Naive thymus-derived CD4-positive, alpha-beta T cell (primary cell): ENCODE measurements around the gene IQGAP2. TPM values are rescaled to one million over a fixed set of nuclear protein-coding genes. Genes with fewer than 3 reads are reported as not detected.

Source experiments
- ATAC-seq: fragments of 150-1000 bp; cut with Tn5 transposase; 2 replicates; pipeline ENCODE4 v1.10.0; 2021; ENCODE audit warnings: mild to moderate bottlenecking, moderate library complexity
- CTCF ChIA-PET: fragments of 350-600 bp; sonication (Branson Sonifier 250); formaldehyde crosslinking; loops from one replicate; lab custom pipeline; 2021; ENCODE audit warnings: antibody characterized with exemption; lab: Charles Lee
- POLR2A ChIA-PET: fragments of 350-600 bp; sonication (Branson Sonifier 250); formaldehyde crosslinking; loops from one replicate; lab custom pipeline; 2021; ENCODE audit warnings: antibody characterized with exemption, inconsistent platforms; lab: Charles Lee
- DNase-seq, 9 donors: peaks; one replicate each; pipeline versions ENCODE4 v3.0.0 to v3.0.0-alpha.2; 2020 to 2022; ENCODE audit warnings: mixed read lengths in 1 of 9
- H3K27ac ChIP-seq: one replicate; pipeline ENCODE4 v1.7.0; 2013; ENCODE audit warnings: mild to moderate bottlenecking, low read depth, low read length, moderate library complexity
- H3K27me3 ChIP-seq, 2 donors: one replicate each; pipeline ENCODE4 v1.7.0; 2013; ENCODE audit warnings: low read length in 2 of 2, mild to moderate bottlenecking in 2 of 2, moderate library complexity in 2 of 2; ENCODE audit not compliant: control insufficient read depth in 2 of 2, insufficient read depth in 2 of 2
- H3K36me3 ChIP-seq, 3 experiments: 1 replicate in 2 of 3; 2 replicates in 1 of 3; pipeline ENCODE4 v1.7.0; 2013; ENCODE audit warnings: low read length in 3 of 3, mild to moderate bottlenecking in 3 of 3, moderate library complexity in 1 of 3; ENCODE audit not compliant: insufficient read depth in 3 of 3, control insufficient read depth in 2 of 3
- H3K4me1 ChIP-seq, 2 donors: one replicate each; pipeline ENCODE4 v1.7.0; 2013; ENCODE audit warnings: low read length in 2 of 2, mild to moderate bottlenecking in 2 of 2, moderate library complexity in 1 of 2; ENCODE audit not compliant: control insufficient read depth in 2 of 2, insufficient read depth in 2 of 2
- H3K4me3 ChIP-seq: 2 replicates; pipeline ENCODE4 v1.7.0; 2013; ENCODE audit warnings: mild to moderate bottlenecking, low read length
- H3K9me3 ChIP-seq, 3 experiments: 1 replicate in 2 of 3; 2 replicates in 1 of 3; pipeline ENCODE4 v1.7.0; 2013; ENCODE audit warnings: low read length in 3 of 3; ENCODE audit not compliant: control insufficient read depth in 2 of 3
- H3K27ac Mint-ChIP-seq, 9 donors: one replicate each; pipeline ENCODE4 v1.8.0; 2020 to 2022; ENCODE audit warnings: mixed read lengths in 9 of 9, mild to moderate bottlenecking in 8 of 9, moderate library complexity in 5 of 9, inconsistent platforms in 2 of 9
- H3K27me3 Mint-ChIP-seq, 5 donors: one replicate each; pipeline ENCODE4 v1.8.0; 2021 to 2022; ENCODE audit warnings: mixed read lengths in 5 of 5, mild to moderate bottlenecking in 1 of 5
- H3K36me3 Mint-ChIP-seq, 5 donors: one replicate each; pipeline ENCODE4 v1.8.0; 2020 to 2022; ENCODE audit warnings: mixed read lengths in 5 of 5, mild to moderate bottlenecking in 3 of 5, inconsistent platforms in 1 of 5
- H3K4me1 Mint-ChIP-seq, 7 donors: one replicate each; pipeline ENCODE4 v1.8.0; 2020 to 2022; ENCODE audit warnings: mixed read lengths in 7 of 7, mild to moderate bottlenecking in 3 of 7, inconsistent platforms in 1 of 7
- H3K4me3 Mint-ChIP-seq, 10 donors: one replicate each; pipeline ENCODE4 v1.8.0; 2020 to 2022; ENCODE audit warnings: mild to moderate bottlenecking in 10 of 10, mixed read lengths in 10 of 10, moderate library complexity in 6 of 10, inconsistent platforms in 2 of 10
- H3K9me3 Mint-ChIP-seq, 11 donors: one replicate each; pipeline ENCODE4 v1.8.0; 2020 to 2022; ENCODE audit warnings: mixed read lengths in 11 of 11, mild to moderate bottlenecking in 4 of 11, inconsistent platforms in 1 of 11, moderate library complexity in 1 of 11
- intact Hi-C, 2 donors: fragments of 100-400 bp; cut with micrococcal nuclease; formaldehyde crosslinking; loops; one replicate each; pipeline ENCODE4 v1.15.1; 2023
- polyA plus RNA-seq, 2 donors: library from polyadenylated mRNA; unstranded; fragments of 300-500 nt; fragmentation: Illumina TruSeq; gene quantifications; one replicate each; pipeline ENCODE4 v1.2.3, GENCODE V29; 2021
- total RNA-seq, 6 experiments: library from RNA in 5 of 6; stranded (reverse) in 5 of 6; gene quantifications; 1 replicate in 5 of 6; 2 replicates in 1 of 6; pipeline ENCODE4 v1.2.3 and lab custom pipeline; 2021 to 2026

IQGAP2 gene
- total and polyA plus RNA-seq, 7 experiments from 2014 or later: 19.0 to 114 (median 86.3) TPM

GRCh38 chr5:76483881-76484280 lies 80.8 kb downstream of the IQGAP2 start:
- no peaks in the 10 kb centered on the region for H3K36me3 ChIP-seq
- peaks cover 12 to 18% of the 10 kb centered on the region in 2 donors for H3K4me1 ChIP-seq
- H3K27ac Mint-ChIP-seq: peak overlapping the region in 3 of 9 donors; percentile 17 to 71 (median 25)
- H3K27me3 Mint-ChIP-seq: no peaks in the 10 kb centered on the region
- no peak overlapping the region for H3K4me3 ChIP-seq
- peaks cover 3 to 14% (median 7%) of the 10 kb centered on the region in 5 donors for H3K36me3 Mint-ChIP-seq
- CTCF ChIA-PET: no interaction called here
- H3K27ac ChIP-seq: no peak overlapping the region
- H3K27me3 ChIP-seq: no peaks in the 10 kb centered on the region
- POLR2A ChIA-PET: interaction anchor here (1.4 kb wide), 1 partner anchor 12 kb away, joined by 4 read pairs; no protein-coding TSS in a partner anchor
- DNase-seq (no peak), ATAC-seq (no peak)
- H3K9me3 ChIP-seq: no peaks in the 10 kb centered on the region
- H3K4me3 Mint-ChIP-seq: no peak overlapping the region
- H3K4me1 Mint-ChIP-seq: peaks cover 20 to 73% (median 58%) of the 10 kb centered on the region in 7 donors
- no peaks in the 10 kb centered on the region for H3K9me3 Mint-ChIP-seq
- intact Hi-C loops: no loop called here

- DNase-seq: no peak
- Mint-ChIP-seq H3K27ac (no peak overlapping the region), H3K4me1 (peaks cover 17 to 73% (median 53%) of the 10 kb centered on the region in 7 donors), H3K9me3 (no peaks in the 10 kb centered on the region), H3K27me3 (no peaks in the 10 kb centered on the region), H3K4me3 (no peak overlapping the region), H3K36me3 (peaks cover 5 to 22% (median 13%) of the 10 kb centered on the region in 5 donors)
- H3K27me3 ChIP-seq: no peaks in the 10 kb centered on the region
- no peak overlapping the region for H3K27ac ChIP-seq
- ChIA-PET POLR2A (interaction anchor here (1.0 kb wide), 1 partner anchor 90 kb away, joined by 3 read pairs; no protein-coding TSS in a partner anchor), CTCF (no interaction called here)
- H3K36me3 ChIP-seq: no peaks in the 10 kb centered on the region
- no peaks in the 10 kb centered on the region for H3K9me3 ChIP-seq
- intact Hi-C loops: no loop called here
- ATAC-seq: no peak
- H3K4me1 ChIP-seq: peaks cover 2 to 12% of the 10 kb centered on the region in 2 donors
- H3K4me3 ChIP-seq: no peak overlapping the region
These were observed 82.4 kb downstream of the IQGAP2 start for GRCh38 chr5:76485511-76485910.

GRCh38 chr5:76487386-76487785 lies 84.3 kb downstream of the IQGAP2 start:
- peaks cover 0 to 2% (median 0%) of the 10 kb centered on the region in 11 donors for H3K9me3 Mint-ChIP-seq
- no peaks in the 10 kb centered on the region for H3K27me3 Mint-ChIP-seq
- Histone ChIP-seq H3K4me3 (no peak overlapping the region), H3K36me3 (no peaks in the 10 kb centered on the region), H3K27ac (no peak overlapping the region), H3K4me1 (peaks cover 0 to 12% of the 10 kb centered on the region in 2 donors), H3K9me3 (no peaks in the 10 kb centered on the region), H3K27me3 (no peaks in the 10 kb centered on the region)
- CTCF ChIA-PET: no interaction called here
- POLR2A ChIA-PET: no interaction called here
- H3K27ac Mint-ChIP-seq: no peak overlapping the region
- peaks cover 8 to 31% (median 10%) of the 10 kb centered on the region in 5 donors for H3K36me3 Mint-ChIP-seq
- ATAC-seq: no peak
- intact Hi-C loops: no loop called here
- no peak for DNase-seq
- peaks cover 24 to 73% (median 63%) of the 10 kb centered on the region in 7 donors for H3K4me1 Mint-ChIP-seq
- H3K4me3 Mint-ChIP-seq: no peak overlapping the region

GRCh38 chr5:76487821-76488220 lies 84.7 kb downstream of the IQGAP2 start:
- H3K9me3 ChIP-seq: no peaks in the 10 kb centered on the region
- no peaks in the 10 kb centered on the region for H3K27me3 Mint-ChIP-seq
- H3K9me3 Mint-ChIP-seq: peaks cover 0 to 2% (median 0%) of the 10 kb centered on the region in 11 donors
- no peak for ATAC-seq
- H3K27me3 ChIP-seq: no peaks in the 10 kb centered on the region
- intact Hi-C loops: no loop called here
- no peak overlapping the region for H3K4me3 Mint-ChIP-seq
- peaks cover 8 to 35% (median 10%) of the 10 kb centered on the region in 5 donors for H3K36me3 Mint-ChIP-seq
- no peak overlapping the region for H3K27ac ChIP-seq
- no peak overlapping the region for H3K27ac Mint-ChIP-seq
- peaks cover 24 to 73% (median 60%) of the 10 kb centered on the region in 7 donors for H3K4me1 Mint-ChIP-seq
- no peak for DNase-seq
- H3K36me3 ChIP-seq: no peaks in the 10 kb centered on the region
- no peak overlapping the region for H3K4me3 ChIP-seq
- peaks cover 0 to 12% of the 10 kb centered on the region in 2 donors for H3K4me1 ChIP-seq
- ChIA-PET POLR2A (no interaction called here), CTCF (no interaction called here)

GRCh38 chr5:76488969-76489368 lies 85.9 kb downstream of the IQGAP2 start:
- peaks cover 8 to 34% (median 10%) of the 10 kb centered on the region in 5 donors for H3K36me3 Mint-ChIP-seq
- DNase-seq: no peak
- H3K27ac Mint-ChIP-seq: peak overlapping the region in 1 of 9 donors; percentile 76
- peaks cover 24 to 73% (median 57%) of the 10 kb centered on the region in 7 donors for H3K4me1 Mint-ChIP-seq
- Histone ChIP-seq H3K27ac (no peak overlapping the region), H3K4me1 (peaks cover 0 to 11% of the 10 kb centered on the region in 2 donors), H3K4me3 (no peak overlapping the region), H3K27me3 (no peaks in the 10 kb centered on the region), H3K9me3 (no peaks in the 10 kb centered on the region), H3K36me3 (no peaks in the 10 kb centered on the region)
- intact Hi-C loops: no loop called here
- H3K4me3 Mint-ChIP-seq: no peak overlapping the region
- ChIA-PET POLR2A (no interaction called here), CTCF (no interaction called here)
- ATAC-seq: no peak
- no peaks in the 10 kb centered on the region for H3K27me3 Mint-ChIP-seq
- H3K9me3 Mint-ChIP-seq: peaks cover 0 to 3% (median 0%) of the 10 kb centered on the region in 11 donors

GRCh38 chr5:76489877-76490688 lies 87.0 kb downstream of the IQGAP2 start:
- no peak for DNase-seq
- no peaks in the 10 kb centered on the region for H3K27me3 Mint-ChIP-seq
- H3K9me3 Mint-ChIP-seq: peaks cover 0 to 3% (median 0%) of the 10 kb centered on the region in 11 donors
- peak overlapping the region in 2 of 9 donors; percentile 38 to 68 for H3K27ac Mint-ChIP-seq
- CTCF ChIA-PET: interaction anchor here (1.0 kb wide), 1 partner anchor 94 kb away, joined by 3 read pairs; no protein-coding TSS in a partner anchor
- H3K27me3 ChIP-seq: no peaks in the 10 kb centered on the region
- no peak overlapping the region for H3K4me3 Mint-ChIP-seq
- POLR2A ChIA-PET: no interaction called here
- H3K36me3 ChIP-seq: no peaks in the 10 kb centered on the region
- H3K4me3 ChIP-seq: no peak overlapping the region
- peaks cover 0 to under 1% of the 10 kb centered on the region in 2 donors for H3K4me1 ChIP-seq
- no peaks in the 10 kb centered on the region for H3K9me3 ChIP-seq
- ATAC-seq: no peak
- peaks cover 8 to 42% (median 12%) of the 10 kb centered on the region in 5 donors for H3K36me3 Mint-ChIP-seq
- intact Hi-C loops: no loop called here
- H3K4me1 Mint-ChIP-seq: peaks cover 20 to 73% (median 60%) of the 10 kb centered on the region in 7 donors
- no peak overlapping the region for H3K27ac ChIP-seq
